ACC112 (cell line): ENCODE results near the gene TLCD1.

Experiments
- H2AFZ ChIP-seq: fragments of 200-600 bp; sonication (generic); one replicate; pipeline ENCODE4 v1.6.0; 2017; ENCODE audit warnings: antibody characterized with exemption, low read length; ENCODE audit not compliant: unreplicated experiment
- H3K27ac ChIP-seq: fragments of 200-600 bp; sonication (generic); 2 replicates; pipeline ENCODE4 v1.5.1; 2014; ENCODE audit warnings: low read depth, mild to moderate bottlenecking, antibody characterized with exemption, low read length, moderate library complexity
- H3K27me3 ChIP-seq: fragments of 200-600 bp; sonication (generic); 2 replicates; pipeline ENCODE4 v1.6.1; 2014; ENCODE audit warnings: mild to moderate bottlenecking, antibody characterized with exemption, low read length, moderate library complexity, mixed read lengths; ENCODE audit not compliant: insufficient read depth
- H3K36me3 ChIP-seq: fragments of 200-600 bp; sonication (generic); 2 replicates; pipeline ENCODE4 v1.6.1; 2016; ENCODE audit warnings: mild to moderate bottlenecking, antibody characterized with exemption, low read length, moderate library complexity, mixed read lengths; ENCODE audit not compliant: insufficient read depth
- H3K4me1 ChIP-seq: fragments of 200-600 bp; sonication (generic); one replicate; pipeline ENCODE4 v1.6.1; 2016; ENCODE audit warnings: low read length, mixed read lengths; ENCODE audit not compliant: insufficient read depth, unreplicated experiment, control insufficient read depth
- H3K4me3 ChIP-seq: fragments of 200-600 bp; sonication (generic); 2 replicates; pipeline ENCODE4 v1.5.1; 2014; ENCODE audit warnings: mild to moderate bottlenecking, low read depth, low read length
- H3K79me2 ChIP-seq: fragments of 200-600 bp; sonication (generic); one replicate; pipeline ENCODE4 v1.6.0; 2016; ENCODE audit warnings: low read length; ENCODE audit not compliant: control insufficient read depth, unreplicated experiment, insufficient read depth

TLCD1 gene

DNA sequence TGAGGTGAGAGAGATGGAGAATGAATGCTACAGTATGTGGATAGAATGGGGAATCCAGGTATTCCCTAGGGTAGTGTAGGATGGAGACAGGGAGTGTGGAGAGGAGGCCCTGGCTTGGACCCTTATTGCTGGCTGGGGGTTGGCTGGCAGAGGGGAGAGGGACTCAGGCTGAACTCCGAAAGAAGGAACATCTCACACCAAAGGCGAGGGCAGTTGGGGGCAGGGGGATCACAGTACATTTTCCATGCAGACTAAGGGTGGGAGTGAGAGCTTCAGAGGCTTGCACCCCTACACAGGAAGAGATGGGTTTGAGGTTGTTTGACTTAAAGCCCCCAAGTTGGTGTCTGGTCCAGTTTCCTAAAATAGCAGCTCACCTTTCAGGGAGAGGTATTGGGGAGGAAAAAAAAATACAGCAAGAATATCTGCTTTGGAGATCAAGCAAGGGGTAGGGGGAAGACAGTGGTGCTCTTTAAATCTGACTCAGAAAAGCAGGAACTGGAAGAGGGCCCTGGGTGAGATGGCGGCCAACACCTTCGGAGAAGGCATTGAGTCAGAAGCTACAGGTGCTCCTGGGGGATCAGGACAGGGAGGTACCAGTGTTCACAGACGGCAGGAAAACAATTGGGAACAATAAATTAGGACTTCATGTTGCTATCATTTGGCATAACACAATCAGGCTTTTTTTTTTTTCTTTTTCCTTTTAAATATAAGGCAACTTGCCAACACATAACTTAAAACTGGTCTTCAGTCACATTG lies 30.2 kb upstream of the TLCD1 start:
- peaks cover 6% of the 10 kb centered on the region; the same call in 1 of the 2 replicates for H3K36me3 ChIP-seq
- no peak overlapping the region for H3K27ac ChIP-seq

DNA sequence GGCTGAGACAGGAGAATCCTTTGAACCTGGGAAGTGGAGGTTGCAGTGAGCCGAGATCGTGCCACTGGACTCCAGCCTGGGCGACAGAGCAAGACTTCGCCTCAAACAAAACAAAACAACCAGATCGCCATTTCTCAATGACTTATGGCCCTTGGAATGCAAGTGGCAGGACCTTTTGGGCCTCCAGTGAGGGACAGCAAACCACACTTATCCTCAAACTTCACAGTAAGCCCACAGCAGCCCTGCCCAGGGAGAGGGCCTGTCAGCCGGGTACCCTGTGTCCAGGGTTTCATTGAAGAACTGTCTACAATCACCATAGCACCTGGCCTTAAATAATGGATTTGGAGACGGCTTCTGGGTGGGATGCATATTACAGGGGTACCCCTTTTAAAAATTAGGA lies 29.5 kb upstream of the TLCD1 start:
- H3K4me1 ChIP-seq: peaks cover 12% of the 10 kb centered on the region
- H3K4me3 ChIP-seq: no peak overlapping the region
- H3K36me3 ChIP-seq: peaks cover 8% of the 10 kb centered on the region; the same call in 1 of the 2 replicates
- no peak overlapping the region for H3K27ac ChIP-seq
- peaks cover 7% of the 10 kb centered on the region for H3K79me2 ChIP-seq
- H2AFZ ChIP-seq: no peak overlapping the region
- H3K27me3 ChIP-seq: no peaks in the 10 kb centered on the region

More for the DNA sequence above, 30.2 kb upstream of the TLCD1 start:
- H2AFZ ChIP-seq: no peak overlapping the region
- no peak overlapping the region for H3K4me3 ChIP-seq
- H3K4me1 ChIP-seq: peaks cover 16% of the 10 kb centered on the region
- H3K79me2 ChIP-seq: peaks cover 7% of the 10 kb centered on the region
- no peaks in the 10 kb centered on the region for H3K27me3 ChIP-seq

DNA sequence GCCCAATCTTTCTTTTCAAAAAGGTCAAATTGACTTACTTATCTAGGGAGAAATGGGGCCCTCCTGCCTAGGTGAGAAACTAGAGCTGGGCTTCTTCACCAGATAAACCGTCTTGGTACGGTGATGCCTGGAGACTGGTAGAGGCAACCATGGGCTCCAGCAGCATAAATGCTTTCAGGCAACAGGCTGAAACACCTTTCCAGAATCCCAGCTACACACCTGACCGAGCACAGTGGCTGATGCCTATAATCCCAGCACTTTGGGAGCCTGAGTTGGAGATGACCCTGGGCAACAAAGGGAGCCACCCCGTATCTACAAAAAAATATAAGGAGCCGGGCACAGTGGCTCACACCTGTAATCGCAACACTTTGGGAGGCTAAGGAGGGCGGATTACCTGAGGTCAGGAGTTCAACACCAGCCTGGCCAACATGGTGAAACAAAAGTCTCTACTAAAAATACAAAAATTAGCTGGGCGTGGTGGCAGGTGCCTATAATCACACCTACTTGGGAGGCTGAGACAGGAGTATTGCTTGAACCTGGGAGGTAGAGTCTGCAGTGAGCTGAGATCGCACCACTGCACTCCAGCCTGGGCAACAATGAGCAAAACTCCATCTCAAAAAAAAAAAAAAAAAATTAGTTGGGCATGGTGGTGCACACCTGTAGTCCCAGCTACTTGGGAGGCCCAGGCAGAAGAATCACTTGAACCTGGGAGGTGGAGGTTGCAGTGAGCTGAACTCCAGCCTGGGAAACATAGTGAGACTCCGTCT lies 25.8 kb upstream of the TLCD1 start:
- peaks cover 27% of the 10 kb centered on the region for H3K4me1 ChIP-seq
- H2AFZ ChIP-seq: no peak overlapping the region
- H3K79me2 ChIP-seq: peaks cover 15% of the 10 kb centered on the region
- H3K4me3 ChIP-seq: no peak overlapping the region
- H3K27me3 ChIP-seq: no peaks in the 10 kb centered on the region
- H3K27ac ChIP-seq: no peak overlapping the region
- peaks cover 12% of the 10 kb centered on the region; the same call in 1 of the 2 replicates for H3K36me3 ChIP-seq

DNA sequence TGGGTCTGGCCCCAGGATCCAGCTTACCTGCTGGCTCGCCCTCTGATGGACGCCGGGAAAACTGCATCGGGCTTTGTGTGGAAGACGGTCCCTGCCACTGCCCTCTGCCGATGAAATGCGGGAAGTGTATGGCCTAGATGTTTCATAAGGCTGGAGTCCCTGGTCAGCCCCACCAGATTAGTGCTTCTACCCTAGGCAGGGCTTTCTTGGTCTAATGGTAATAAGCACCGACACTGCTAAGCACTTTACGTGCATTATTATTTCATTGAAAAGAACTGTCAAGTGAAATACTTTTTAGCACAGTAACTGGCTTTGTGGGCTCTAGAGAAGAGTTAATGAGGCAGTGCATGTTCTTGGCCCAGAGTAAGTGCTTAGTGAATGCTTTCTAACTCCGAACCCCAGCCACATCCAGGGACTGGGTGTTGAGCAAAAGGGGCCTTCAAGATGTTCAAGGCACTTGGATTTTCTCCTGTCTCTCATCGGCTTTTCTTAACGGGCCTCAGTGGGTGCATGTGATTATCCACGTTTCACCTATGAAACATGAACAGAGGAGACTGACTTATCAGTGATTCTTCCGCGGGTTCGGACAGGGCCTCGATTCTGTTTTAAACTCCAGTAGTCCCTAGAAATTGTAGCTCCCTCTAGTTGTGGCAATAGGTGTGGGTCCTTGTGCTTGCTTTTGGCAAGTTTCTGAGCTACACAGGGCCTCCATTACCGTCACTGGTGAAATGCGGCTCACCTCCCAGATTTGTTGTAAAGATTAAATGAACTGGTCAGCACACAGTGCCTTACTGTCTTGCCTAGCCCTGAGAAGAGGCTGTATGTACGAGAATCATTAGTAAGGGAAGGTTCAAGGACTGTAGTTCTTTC lies 24.4 kb upstream of the TLCD1 start:
- H3K27ac ChIP-seq: no peak overlapping the region
- H2AFZ ChIP-seq: no peak overlapping the region
- peaks cover 28% of the 10 kb centered on the region for H3K79me2 ChIP-seq
- H3K4me3 ChIP-seq: no peak overlapping the region
- no peaks in the 10 kb centered on the region for H3K27me3 ChIP-seq
- H3K4me1 ChIP-seq: peaks cover 32% of the 10 kb centered on the region
- H3K36me3 ChIP-seq: peaks cover 12% of the 10 kb centered on the region; the same call in 1 of the 2 replicates

DNA sequence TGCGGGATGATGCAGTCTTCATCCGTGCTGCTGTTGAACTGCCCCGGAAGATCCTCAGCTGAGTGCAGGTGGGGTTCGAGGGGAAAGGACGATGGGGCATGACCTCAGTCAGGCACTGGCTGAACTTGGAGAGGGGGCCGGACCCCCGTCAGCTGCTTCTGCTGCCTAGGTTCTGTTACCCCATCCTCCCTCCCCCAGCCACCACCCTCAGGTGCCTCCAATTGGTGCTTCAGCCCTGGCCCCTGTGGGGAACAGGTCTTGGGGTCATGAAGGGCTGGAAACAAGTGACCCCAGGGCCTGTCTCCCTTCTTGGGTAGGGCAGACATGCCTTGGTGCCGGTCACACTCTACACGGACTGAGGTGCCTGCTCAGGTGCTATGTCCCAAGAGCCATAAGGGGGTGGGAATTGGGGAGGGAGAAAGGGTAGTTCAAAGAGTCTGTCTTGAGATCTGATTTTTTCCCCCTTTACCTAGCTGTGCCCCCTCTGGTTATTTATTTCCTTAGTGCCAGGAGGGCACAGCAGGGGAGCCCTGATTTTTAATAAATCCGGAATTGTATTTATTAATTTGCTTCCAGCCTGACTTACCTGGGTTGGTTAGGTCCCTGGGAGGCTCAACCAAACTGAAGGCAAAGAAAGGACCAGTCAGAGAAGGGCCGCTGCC lies 23.6 kb upstream of the TLCD1 start:
- no peak overlapping the region for H3K27ac ChIP-seq
- H3K36me3 ChIP-seq: peaks cover 12% of the 10 kb centered on the region; the same call in 1 of the 2 replicates

DNA sequence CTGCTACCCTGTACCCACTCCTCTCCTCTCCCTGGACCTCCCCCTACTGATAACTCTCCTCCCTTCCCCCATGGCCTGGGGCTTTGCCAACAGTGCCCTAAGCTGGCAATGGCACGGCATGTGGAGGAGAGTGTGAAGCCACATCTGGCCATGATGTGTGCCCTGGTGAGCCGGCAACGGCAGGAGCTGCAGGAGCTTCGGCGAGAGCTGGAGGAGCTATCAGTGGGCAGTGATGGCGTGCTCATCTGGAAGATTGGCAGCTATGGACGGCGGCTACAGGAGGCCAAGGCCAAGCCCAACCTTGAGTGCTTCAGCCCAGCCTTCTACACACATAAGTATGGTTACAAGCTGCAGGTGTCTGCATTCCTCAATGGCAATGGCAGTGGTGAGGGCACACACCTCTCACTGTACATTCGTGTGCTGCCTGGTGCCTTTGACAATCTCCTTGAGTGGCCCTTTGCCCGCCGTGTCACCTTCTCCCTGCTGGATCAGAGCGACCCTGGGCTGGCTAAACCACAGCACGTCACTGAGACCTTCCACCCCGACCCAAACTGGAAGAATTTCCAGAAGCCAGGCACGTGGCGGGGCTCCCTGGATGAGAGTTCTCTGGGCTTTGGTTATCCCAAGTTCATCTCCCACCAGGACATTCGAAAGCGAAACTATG lies 23.0 kb upstream of the TLCD1 start:
- peaks cover 12% of the 10 kb centered on the region; the same call in 1 of the 2 replicates for H3K36me3 ChIP-seq
- no peak overlapping the region for H3K4me3 ChIP-seq
- H3K27ac ChIP-seq: no peak overlapping the region
- H2AFZ ChIP-seq: no peak overlapping the region
- H3K4me1 ChIP-seq: peaks cover 28% of the 10 kb centered on the region
- peaks cover 41% of the 10 kb centered on the region for H3K79me2 ChIP-seq
- H3K27me3 ChIP-seq: no peaks in the 10 kb centered on the region

More for the DNA sequence above, 23.6 kb upstream of the TLCD1 start:
- peaks cover 36% of the 10 kb centered on the region for H3K79me2 ChIP-seq
- peaks cover 28% of the 10 kb centered on the region for H3K4me1 ChIP-seq
- H2AFZ ChIP-seq: no peak overlapping the region
- H3K4me3 ChIP-seq: no peak overlapping the region
- no peaks in the 10 kb centered on the region for H3K27me3 ChIP-seq

DNA sequence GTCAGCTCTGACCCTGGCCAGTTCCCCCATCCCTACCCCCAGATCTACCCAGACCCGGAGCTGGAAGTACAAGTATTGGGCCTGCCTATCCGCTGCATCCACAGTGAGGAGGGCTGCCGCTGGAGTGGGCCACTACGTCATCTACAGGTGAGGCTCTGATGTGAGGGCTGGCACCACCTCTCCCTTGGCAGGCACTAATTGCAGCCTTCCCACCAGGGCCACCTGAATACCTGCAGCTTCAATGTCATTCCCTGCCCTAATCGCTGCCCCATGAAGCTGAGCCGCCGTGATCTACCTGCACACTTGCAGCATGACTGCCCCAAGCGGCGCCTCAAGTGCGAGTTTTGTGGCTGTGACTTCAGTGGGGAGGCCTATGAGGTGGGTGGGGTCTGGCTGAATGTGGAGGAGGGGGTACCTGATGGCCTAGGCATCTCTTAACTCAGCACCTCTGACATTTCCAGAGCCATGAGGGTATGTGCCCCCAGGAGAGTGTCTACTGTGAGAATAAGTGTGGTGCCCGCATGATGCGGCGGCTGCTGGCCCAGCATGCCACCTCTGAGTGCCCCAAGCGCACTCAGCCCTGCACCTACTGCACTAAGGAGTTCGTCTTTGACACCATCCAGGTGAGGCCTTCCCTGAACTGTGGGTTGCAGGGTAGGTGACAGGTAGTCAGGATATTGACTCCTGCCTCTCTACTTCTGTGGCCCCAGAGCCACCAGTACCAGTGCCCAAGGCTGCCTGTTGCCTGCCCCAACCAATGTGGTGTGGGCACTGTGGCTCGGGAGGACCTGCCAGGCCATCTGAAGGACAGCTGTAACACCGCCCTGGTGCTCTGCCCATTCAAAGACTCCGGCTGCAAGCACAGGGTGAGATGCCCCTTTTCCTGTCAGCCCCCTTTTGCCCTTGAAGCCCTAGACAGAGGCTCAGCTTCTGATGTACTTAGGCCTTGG lies 22.0 kb upstream of the TLCD1 start:
- Histone ChIP-seq H3K4me1 (peaks cover 28% of the 10 kb centered on the region), H2AFZ (no peak overlapping the region), H3K4me3 (no peak overlapping the region), H3K36me3 (peaks cover 12% of the 10 kb centered on the region; the same call in 1 of the 2 replicates), H3K27me3 (no peaks in the 10 kb centered on the region), H3K27ac (no peak overlapping the region), H3K79me2 (peaks cover 41% of the 10 kb centered on the region)

DNA sequence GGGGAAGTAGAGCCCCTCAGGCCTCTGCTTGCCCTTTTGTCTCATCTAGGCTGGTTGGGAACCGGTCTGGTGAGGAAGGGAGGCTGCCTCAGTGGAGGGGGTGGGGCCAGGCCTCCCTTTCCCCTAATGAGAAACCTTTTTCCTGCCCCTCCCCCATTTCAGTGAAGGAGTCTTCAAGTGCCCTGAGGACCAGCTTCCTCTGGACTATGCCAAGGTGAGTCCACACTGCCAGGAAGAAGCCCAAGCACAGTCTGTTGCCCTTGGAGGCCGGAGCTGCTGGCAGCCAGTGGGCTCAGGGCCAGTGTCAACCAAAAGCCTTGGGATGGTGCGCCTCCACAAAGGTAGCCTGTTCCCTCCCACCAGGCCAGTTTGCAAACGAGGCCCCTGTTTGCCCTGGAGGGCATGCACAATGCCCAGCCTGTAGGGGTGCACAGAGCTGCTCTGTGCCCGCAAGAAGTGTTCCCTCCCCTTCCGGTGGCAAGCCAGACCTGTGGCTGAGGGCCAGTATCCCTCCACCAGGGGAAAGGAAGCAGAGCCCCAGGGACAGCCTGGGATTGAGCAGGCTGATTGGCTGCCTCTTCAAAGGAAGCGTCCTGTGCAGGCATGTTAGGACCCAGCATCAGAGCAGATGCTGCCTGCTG lies 21.1 kb upstream of the TLCD1 start:
- H2AFZ ChIP-seq: no peak overlapping the region
- H3K4me1 ChIP-seq: peaks cover 33% of the 10 kb centered on the region
- peaks cover 41% of the 10 kb centered on the region for H3K79me2 ChIP-seq
- no peak overlapping the region for H3K27ac ChIP-seq
- H3K4me3 ChIP-seq: peak overlapping the region; percentile 95; the same call in 1 of the 2 replicates
- peaks cover 12% of the 10 kb centered on the region; the same call in 1 of the 2 replicates for H3K36me3 ChIP-seq
- H3K27me3 ChIP-seq: no peaks in the 10 kb centered on the region
